LNCAP (cell line): ENCODE measurements around the gene PPP3R1.

Source experiments
- CTCF ChIP-seq: fragments of 450-650 bp; IDR thresholded peaks from 2 replicates; pipeline ENCODE4 v1.5.1; 2017; ENCODE audit warnings: mild to moderate bottlenecking

The PPP3R1 gene

GRCh38 chr2:68248361-68248760 lies 4.0 kb downstream of the PPP3R1 start:
- no peak for TF ChIP-seq CTCF

GRCh38 chr2:68246396-68246795 lies 5.9 kb downstream of the PPP3R1 start:
- TF ChIP-seq CTCF: no peak

- no peak for TF ChIP-seq CTCF
Observed at GRCh38 chr2:68245672-68246071, 6.7 kb downstream of the PPP3R1 start.

- no peak for TF ChIP-seq CTCF
Observed at GRCh38 chr2:68245066-68245465, 7.3 kb downstream of the PPP3R1 start.

GRCh38 chr2:68244456-68244855 lies 7.9 kb downstream of the PPP3R1 start:
- 0 out of 2 replicates have a peak, but pooled peaks have one; percentile 8 for TF ChIP-seq CTCF

GRCh38 chr2:68241732-68242131 lies 10.6 kb downstream of the PPP3R1 start:
- no peak for TF ChIP-seq CTCF

GRCh38 chr2:68240446-68240845 lies 11.9 kb downstream of the PPP3R1 start:
- no peak for TF ChIP-seq CTCF
